ENCODE results near the gene OSBPL5. TPM values are rescaled to one million over a fixed set of nuclear protein-coding genes. Genes with fewer than 3 reads are reported as not detected.

Gene OSBPL5
- total RNA-seq, 1 experiment from 2014 or later, result 16.1 TPM

- H4K20me1 ChIP-seq (ENCODE audit: control insufficient read depth, insufficient read depth, insufficient read length), result no peaks in the 10 kb centered on the region
- no peak overlapping the region for H3K56ac ChIP-seq (ENCODE audit: insufficient read length, low read depth, low read length)
- Mint-ChIP-seq H3K4me3 (no peak overlapping the region), H3K9me3 (peaks cover 4 to 14% of the 10 kb centered on the region in 2 experiments; a peak in 3 of 5 replicates), H3K4me1 (no peaks in the 10 kb centered on the region), H3K36me3 (ENCODE audit: insufficient read depth in 1 of 3, low read depth in 3 of 3) (peaks cover 0 to 5% (median 3%) of the 10 kb centered on the region in 3 experiments; a peak in 1 of 7 replicates), H3K27ac (no peak overlapping the region), H3K27me3 (ENCODE audit: low read depth) (peaks cover 9% of the 10 kb centered on the region)
- H2BK5ac ChIP-seq (ENCODE audit: insufficient read length, low read length), result no peak overlapping the region
- no peak overlapping the region for H4K8ac ChIP-seq (replicated peaks; ENCODE audit: insufficient read length, low read depth, low read length)
- TF ChIP-seq CTCF (conservative IDR thresholded peaks at IDR 0.05), result no peak
- no peak overlapping the region for H2BK12ac ChIP-seq (ENCODE audit: insufficient read length, low read depth, low read length)
- H3K79me1 ChIP-seq (ENCODE audit: insufficient read depth, low read depth, low read length, poor library complexity, severe bottlenecking), result no peaks in the 10 kb centered on the region
- H3K4me2 ChIP-seq (ENCODE audit: insufficient read depth, insufficient read length, low read length), result no peak overlapping the region
- H3K9me3 ChIP-seq (ENCODE audit: control insufficient read depth, low read depth, low read length), result no peaks in the 10 kb centered on the region
- no peak overlapping the region for H4K5ac ChIP-seq (ENCODE audit: insufficient read length, low read depth, low read length)
- no peak overlapping the region for H3K27ac ChIP-seq (ENCODE audit: insufficient read length, low read depth, low read length)
- DNase-seq, result no peak
- H3K23me2 ChIP-seq (ENCODE audit: insufficient read length, low read depth, low read length, poor library complexity, severe bottlenecking), result no peaks in the 10 kb centered on the region
- H2AFZ ChIP-seq (ENCODE audit: low read length), result no peak overlapping the region
- H3K14ac ChIP-seq (ENCODE audit: insufficient read depth, low read length), result no peak overlapping the region
- H3K9ac ChIP-seq (ENCODE audit: extremely low read depth, insufficient read length, low read length), result no peak overlapping the region
- H3K23ac ChIP-seq (ENCODE audit: insufficient read length, low read depth, low read length), result no peak overlapping the region
- H3K18ac ChIP-seq (ENCODE audit: insufficient read length, low read depth, low read length), result no peak overlapping the region
- H4K91ac ChIP-seq (ENCODE audit: insufficient read length, low read depth, low read length), result no peak overlapping the region
- no peak overlapping the region for H3K4ac ChIP-seq (ENCODE audit: low read depth, low read length)
- H2BK120ac ChIP-seq (ENCODE audit: low read depth, low read length, poor library complexity, severe bottlenecking), result no peak overlapping the region
- no peak overlapping the region for H2AK5ac ChIP-seq (ENCODE audit: insufficient read length, low read length)
- no peak overlapping the region; the same call in 1 of the 2 replicates for H2BK15ac ChIP-seq (ENCODE audit: low read depth, low read length)
- WGBS (ENCODE audit: extremely low coverage, insufficient read length, low lambda C conversion rate), result no CpG with 5 or more reads among the region's 2 CpGs
- no peaks in the 10 kb centered on the region for H3K79me2 ChIP-seq (ENCODE audit: insufficient read depth, low read length)
- no peaks in the 10 kb centered on the region for H3K4me1 ChIP-seq (ENCODE audit: insufficient read depth, low read length)
- no peaks in the 10 kb centered on the region for H3K27me3 ChIP-seq (ENCODE audit: insufficient read depth, low read length)
- H3T11ph ChIP-seq (ENCODE audit: low read length), result no peak overlapping the region
- no peak overlapping the region for H2BK20ac ChIP-seq (ENCODE audit: low read depth, low read length, poor library complexity, severe bottlenecking)
These were observed 13.2 kb upstream of the OSBPL5 start for GRCh38 chr11:3178349-3178748.
